Brain microvascular endothelial cell (primary cell): ENCODE data around the gene EML3.
A peak's percentile ranks its signal among the peaks of the same experiment; 100 is the strongest.

Source experiments
- DNase-seq: peaks from one replicate; pipeline ENCODE4 v3.0.0-alpha.2; 2020
- H3K27ac ChIP-seq: fragments of 250-450 bp; sonication (Bioruptor Pico); 2 replicates; pipeline ENCODE4 v1.5.1; 2020; ENCODE audit warnings: mild to moderate bottlenecking, moderate library complexity
- H3K27me3 ChIP-seq: fragments of 250-450 bp; sonication (Bioruptor Pico); replicated peaks from 2 replicates; pipeline ENCODE4 v1.5.1; 2020; ENCODE audit warnings: mild to moderate bottlenecking
- H3K36me3 ChIP-seq: fragments of 250-450 bp; sonication (Bioruptor Pico); replicated peaks from 2 replicates; pipeline ENCODE4 v1.5.1; 2020; ENCODE audit warnings: mild to moderate bottlenecking
- H3K4me3 ChIP-seq: 2 replicates; pipeline ENCODE4 v1.5.1; 2011; ENCODE audit warnings: low read depth, mild to moderate bottlenecking, control low read depth, low read length, moderate library complexity
- in situ Hi-C: cut with HindIII; loops from 2 replicates; pipeline ENCODE4 v1.10.0; 2017; ENCODE audit warnings: low sequenced_read_pairs, low pct_ligation_motif_present
- TF ChIP-seq, protein P1 (sequence below): IDR thresholded peaks from 2 replicates; pipeline ENCODE4 v1.5.1; 2011; ENCODE audit warnings: low read depth, mild to moderate bottlenecking, moderate library complexity, low read length, control low read depth, inconsistent platforms; ENCODE audit errors: missing control alignments

Gene EML3

DNA sequence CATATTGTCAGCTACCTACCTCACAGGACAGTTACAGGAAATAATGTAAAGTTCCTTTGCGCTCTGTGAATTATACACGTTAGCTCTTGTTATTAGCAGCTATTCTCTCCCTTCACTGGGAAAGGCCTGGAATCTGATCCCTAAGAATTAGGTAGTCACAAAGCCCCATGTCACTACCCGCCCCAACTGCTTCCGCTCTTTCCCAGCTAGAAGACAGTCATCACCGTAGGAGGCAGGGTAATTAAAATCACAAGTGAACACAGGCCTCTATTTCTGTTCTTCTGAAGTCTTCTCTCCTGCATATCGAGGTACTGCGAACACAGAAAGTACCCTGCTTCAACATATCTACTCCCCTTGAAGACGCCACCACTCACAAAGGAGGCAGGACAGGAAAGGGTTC is 53.4 kb downstream of the EML3 start:
- Histone ChIP-seq H3K27me3 (no peaks in the 10 kb centered on the region), H3K36me3 (peaks cover 60% of the 10 kb centered on the region), H3K4me3 (no peak overlapping the region), H3K27ac (no peak overlapping the region)
- TF ChIP-seq, protein P1, sequence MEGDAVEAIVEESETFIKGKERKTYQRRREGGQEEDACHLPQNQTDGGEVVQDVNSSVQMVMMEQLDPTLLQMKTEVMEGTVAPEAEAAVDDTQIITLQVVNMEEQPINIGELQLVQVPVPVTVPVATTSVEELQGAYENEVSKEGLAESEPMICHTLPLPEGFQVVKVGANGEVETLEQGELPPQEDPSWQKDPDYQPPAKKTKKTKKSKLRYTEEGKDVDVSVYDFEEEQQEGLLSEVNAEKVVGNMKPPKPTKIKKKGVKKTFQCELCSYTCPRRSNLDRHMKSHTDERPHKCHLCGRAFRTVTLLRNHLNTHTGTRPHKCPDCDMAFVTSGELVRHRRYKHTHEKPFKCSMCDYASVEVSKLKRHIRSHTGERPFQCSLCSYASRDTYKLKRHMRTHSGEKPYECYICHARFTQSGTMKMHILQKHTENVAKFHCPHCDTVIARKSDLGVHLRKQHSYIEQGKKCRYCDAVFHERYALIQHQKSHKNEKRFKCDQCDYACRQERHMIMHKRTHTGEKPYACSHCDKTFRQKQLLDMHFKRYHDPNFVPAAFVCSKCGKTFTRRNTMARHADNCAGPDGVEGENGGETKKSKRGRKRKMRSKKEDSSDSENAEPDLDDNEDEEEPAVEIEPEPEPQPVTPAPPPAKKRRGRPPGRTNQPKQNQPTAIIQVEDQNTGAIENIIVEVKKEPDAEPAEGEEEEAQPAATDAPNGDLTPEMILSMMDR = no peak
- in situ Hi-C loops = loop anchor here (25.0 kb wide), 1 partner anchor 172 kb away; no protein-coding TSS in a partner anchor
- no peak for DNase-seq

DNA sequence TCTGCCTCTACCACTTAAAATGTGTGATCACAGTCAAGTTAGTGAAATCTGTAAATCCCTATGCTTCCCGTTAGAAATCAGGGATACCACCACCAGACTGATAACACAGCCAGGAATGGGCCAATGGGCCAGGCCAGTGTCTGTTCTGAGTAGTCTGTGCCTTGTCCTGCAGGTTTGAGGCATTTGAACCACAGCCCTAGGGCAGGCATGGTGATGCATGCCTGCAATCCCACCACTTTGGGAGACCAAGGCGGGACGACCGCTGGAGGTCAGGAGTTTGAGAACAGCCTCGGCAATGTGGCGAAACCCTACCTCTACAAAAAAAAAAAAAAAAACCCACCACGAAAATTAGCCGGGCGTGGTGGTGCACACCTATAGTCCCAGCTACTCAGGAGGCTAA is 53.9 kb downstream of the EML3 start:
- Histone ChIP-seq H3K27me3 (no peaks in the 10 kb centered on the region), H3K27ac (no peak overlapping the region), H3K4me3 (no peak overlapping the region), H3K36me3 (peaks cover 56% of the 10 kb centered on the region)
- no peak for DNase-seq
- TF ChIP-seq, protein P1 = no peak
- in situ Hi-C loops = loop anchor here (25.0 kb wide), 1 partner anchor 171 kb away; no protein-coding TSS in a partner anchor

DNA sequence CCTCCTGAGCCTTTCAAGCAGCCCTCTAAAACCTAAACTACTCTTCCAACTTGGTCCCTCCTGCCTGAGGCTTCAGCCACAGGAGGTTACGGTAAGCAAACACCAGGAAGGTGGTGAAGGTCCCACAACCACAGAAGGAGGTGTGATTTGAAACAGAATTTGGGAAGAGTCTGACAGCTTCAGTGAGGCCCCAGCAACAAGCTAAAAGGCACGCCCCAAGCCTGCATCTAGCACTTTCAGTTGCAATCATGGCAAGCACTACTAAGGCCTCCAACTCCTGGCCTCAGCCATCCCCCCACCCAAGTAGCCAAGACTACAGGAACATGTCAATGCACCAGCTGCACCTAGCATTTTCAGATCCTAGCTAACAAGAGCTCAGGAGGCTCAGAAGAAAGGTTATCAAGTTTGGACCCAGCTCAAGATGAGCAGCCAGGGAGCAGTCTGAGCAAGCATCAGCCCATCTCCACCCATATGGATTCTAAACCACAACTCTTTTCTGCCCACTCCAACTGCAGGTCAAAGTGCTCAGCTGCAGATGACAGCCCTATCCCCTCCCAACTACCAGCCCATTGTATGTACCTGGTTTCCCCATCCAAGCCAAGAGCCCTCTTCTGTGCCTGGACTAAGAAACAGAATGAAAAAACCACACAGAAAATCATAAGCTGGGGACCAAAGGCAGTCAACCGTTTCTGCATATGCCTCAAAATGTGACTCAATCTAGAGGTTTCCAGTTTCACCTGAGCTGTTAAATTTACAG is 55.5 kb downstream of the EML3 start:
- H3K27me3 ChIP-seq = no peaks in the 10 kb centered on the region
- TF ChIP-seq, protein P1 = no peak
- no peak for DNase-seq
- H3K4me3 ChIP-seq = no peak overlapping the region
- H3K36me3 ChIP-seq = peaks cover 40% of the 10 kb centered on the region
- peak overlapping the region; percentile 39 for H3K27ac ChIP-seq
- in situ Hi-C loops = loop anchor here (25.0 kb wide), 1 partner anchor 170 kb away; no protein-coding TSS in a partner anchor

DNA sequence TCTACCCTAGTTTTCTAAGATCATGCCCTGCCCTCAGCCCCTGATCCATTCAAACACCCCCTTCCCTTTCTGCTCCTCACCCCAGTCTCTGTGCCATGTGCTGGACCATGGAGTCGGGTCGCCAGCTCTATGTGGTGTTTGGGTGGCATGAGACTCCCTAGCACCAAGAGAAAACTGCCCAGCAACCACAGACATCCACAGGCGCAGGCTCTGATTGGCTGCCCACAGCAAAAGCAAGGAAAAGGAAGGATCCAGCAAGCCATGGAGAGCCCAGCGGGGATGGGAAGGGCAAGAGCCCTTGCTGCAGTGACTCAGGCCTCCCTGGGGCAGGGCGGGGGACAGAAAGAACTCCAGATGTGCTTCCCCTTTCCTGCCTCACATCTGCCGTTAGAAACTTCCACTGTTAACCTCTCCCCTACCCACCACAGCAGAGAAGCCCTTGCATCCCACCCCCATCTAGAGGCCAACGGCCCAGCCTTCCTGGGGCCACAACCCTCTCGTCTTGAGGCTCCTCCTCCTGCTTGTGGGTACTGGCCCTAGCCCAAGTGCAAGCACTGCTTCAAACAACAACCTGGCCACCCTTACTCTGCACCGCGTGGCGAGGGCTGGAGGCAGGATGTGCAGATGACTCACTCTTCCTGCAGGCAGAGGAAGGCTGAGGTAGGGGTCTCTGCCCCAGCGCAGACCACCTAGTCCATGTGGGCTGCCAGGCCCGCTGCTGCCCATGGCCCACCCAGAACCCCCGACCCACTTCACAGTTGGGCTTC is 56.3 kb downstream of the EML3 start:
- DNase-seq = peak; percentile 88
- H3K27ac ChIP-seq = peak overlapping the region; percentile 39
- H3K36me3 ChIP-seq = peaks cover 35% of the 10 kb centered on the region
- H3K4me3 ChIP-seq = peak overlapping the region; percentile 20
- TF ChIP-seq, protein P1 = no peak
- in situ Hi-C loops = loop anchor here (25.0 kb wide), 1 partner anchor 169 kb away; no protein-coding TSS in a partner anchor
- H3K27me3 ChIP-seq = no peaks in the 10 kb centered on the region

DNA sequence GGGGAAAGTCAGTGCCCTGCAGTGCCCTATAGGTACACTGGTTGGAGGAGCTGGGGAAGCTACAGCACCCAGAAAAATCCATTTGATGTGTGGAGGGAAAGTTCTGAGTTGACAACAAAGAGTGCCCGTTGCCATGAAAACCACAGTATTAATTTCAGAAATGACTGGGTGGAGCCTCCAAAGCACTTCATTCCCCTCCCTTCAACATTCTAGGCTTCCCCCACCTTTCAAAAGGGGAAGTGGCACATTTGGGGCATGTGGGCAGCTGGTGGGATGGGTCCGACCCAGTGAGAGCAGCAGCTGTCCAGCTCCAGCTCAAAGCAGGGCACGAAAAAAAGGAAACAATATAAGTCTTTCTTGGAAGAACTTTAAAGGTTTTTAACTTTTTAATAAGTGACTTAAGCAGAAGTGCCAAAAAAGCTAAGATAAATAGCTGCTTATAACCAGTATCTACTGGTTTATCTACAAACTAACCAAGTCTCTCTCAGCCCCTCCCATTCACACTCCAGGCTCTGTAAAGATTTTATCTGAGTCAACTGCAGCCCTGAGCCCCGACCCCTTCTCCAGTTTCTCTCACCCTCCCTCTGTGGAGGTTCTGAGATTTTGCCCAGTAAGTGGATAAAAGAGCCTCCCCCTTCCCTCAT is 57.0 kb downstream of the EML3 start:
- Histone ChIP-seq H3K27me3 (no peaks in the 10 kb centered on the region), H3K4me3 (peak overlapping the region; percentile 20), H3K36me3 (peaks cover 32% of the 10 kb centered on the region), H3K27ac (peak overlapping the region; percentile 39)
- TF ChIP-seq, protein P1 = no peak
- in situ Hi-C loops = loop anchor here (25.0 kb wide), 1 partner anchor 168 kb away; no protein-coding TSS in a partner anchor
- DNase-seq = no peak
